ENCODE data around the gene TGFBR2.

The TGFBR2 gene

GRCh38 chr3:30675006-30675405 is 68.6 kb downstream of the TGFBR2 start:
- DNase-seq, result no peak

GRCh38 chr3:30675774-30676173 is 69.4 kb downstream of the TGFBR2 start:
- no peak for DNase-seq

GRCh38 chr3:30676424-30677346 is 70.3 kb downstream of the TGFBR2 start:
- DNase-seq, result no peak

DNA sequence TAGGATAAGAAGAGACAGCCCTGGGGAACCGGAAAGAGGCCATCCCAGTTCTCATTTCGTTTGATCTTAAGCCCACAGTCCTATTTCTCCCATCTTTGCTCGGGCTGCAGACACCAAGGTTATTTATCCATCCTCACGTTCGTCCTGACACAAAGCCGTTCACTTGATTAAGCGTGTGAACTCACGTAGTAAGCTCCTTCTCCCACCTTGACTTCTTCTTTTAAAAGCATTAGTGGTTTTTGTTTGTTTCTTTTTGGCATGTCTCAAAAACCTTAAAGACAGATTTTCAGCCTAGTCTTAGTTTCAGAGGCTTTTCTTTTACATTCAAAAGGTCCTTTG is 70.9 kb downstream of the TGFBR2 start:
- no peak for DNase-seq

GRCh38 chr3:30679045-30679444 is 72.6 kb downstream of the TGFBR2 start:
- DNase-seq, result no peak

DNA sequence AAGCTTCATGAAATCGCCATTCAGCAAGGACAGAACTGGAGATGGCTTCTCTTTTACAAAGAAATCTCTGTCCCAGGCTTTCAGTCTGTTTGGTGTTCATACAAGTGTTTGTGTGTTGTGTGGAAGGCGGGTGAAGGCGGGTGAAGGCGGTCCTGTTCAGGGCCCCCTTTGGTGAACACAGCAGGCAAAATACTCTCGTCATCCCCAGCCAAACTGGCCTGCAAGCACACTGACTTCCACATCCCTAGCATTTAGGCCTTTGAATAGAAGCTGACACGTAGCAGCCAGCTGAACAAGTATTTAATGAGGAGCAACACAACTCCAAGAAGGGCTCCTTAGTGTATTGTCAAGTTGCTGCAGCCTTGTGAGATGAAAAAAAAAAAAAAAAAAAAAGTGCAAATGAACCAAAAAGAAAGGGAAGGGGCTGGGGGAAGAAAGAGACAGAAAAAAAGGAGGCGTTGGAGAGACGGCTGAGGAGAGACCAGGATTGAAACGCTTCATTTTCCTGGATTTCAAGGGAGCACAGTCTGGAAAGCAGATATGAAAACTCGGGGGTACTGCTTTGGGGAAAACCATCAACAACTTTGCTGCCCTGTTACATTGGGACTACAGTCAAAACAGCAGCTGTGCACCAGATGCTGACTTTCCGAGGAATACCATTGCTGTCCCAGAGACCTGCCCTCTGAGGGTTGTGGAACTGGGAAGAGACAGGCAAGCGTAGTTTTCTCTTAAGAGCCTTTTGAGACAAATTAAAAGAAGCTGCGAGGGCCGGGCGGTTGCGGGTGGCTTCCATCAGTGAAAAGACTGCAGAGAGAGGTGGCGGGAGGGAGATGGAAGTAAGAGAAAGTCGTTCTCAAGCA is 74.6 kb downstream of the TGFBR2 start:
- DNase-seq, result no peak

GRCh38 chr3:30681649-30682211 is 75.3 kb downstream of the TGFBR2 start:
- DNase-seq, result no peak

GRCh38 chr3:30682434-30683155 is 76.2 kb downstream of the TGFBR2 start:
- no peak for DNase-seq

DNA sequence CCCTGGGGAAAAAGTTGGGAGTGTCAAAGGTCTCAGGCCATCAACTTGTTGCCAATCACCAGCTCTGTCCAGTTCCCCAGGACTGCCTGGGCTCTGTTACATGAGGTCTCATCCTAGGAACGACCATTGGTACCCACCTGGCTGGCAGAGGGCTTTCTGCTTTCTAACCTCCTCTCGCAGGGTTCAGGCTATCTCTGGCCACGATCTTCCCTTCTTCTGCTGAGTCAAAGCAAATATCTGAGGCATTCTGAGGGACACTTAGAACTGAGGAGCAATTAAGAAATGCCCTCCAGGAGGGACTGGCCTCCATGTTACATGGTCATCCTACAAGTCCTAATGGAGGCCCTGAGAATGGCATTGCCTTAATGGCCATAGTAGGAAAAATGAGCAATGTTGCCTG is 77.4 kb downstream of the TGFBR2 start:
- DNase-seq, result no peak

DNA sequence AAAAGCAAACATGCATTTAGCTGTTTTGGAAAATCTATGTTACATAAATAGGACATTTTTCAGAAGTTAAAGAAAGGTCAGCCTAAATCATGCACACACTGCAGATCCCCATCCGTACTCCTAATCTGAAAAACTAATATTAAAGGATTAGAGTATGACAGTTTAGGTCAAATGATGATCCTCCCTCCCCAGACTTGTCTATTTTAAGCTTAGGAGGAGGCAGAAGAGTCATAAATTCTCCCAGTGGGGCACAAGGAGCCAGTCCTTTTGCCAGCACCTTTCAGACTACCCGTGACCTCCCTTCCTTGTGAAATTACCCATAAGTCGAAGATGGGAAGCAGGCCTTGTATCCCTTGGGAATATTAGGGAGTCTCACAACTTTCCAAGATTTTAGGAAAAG is 78.0 kb downstream of the TGFBR2 start:
- no peak for DNase-seq

- no peak for DNase-seq
Measured at GRCh38 chr3:30685267-30685667, 78.9 kb downstream of the TGFBR2 start.

GRCh38 chr3:30686176-30686575 is 79.8 kb downstream of the TGFBR2 start:
- no peak for DNase-seq

GRCh38 chr3:30686799-30687198 is 80.4 kb downstream of the TGFBR2 start:
- no peak for DNase-seq

DNA sequence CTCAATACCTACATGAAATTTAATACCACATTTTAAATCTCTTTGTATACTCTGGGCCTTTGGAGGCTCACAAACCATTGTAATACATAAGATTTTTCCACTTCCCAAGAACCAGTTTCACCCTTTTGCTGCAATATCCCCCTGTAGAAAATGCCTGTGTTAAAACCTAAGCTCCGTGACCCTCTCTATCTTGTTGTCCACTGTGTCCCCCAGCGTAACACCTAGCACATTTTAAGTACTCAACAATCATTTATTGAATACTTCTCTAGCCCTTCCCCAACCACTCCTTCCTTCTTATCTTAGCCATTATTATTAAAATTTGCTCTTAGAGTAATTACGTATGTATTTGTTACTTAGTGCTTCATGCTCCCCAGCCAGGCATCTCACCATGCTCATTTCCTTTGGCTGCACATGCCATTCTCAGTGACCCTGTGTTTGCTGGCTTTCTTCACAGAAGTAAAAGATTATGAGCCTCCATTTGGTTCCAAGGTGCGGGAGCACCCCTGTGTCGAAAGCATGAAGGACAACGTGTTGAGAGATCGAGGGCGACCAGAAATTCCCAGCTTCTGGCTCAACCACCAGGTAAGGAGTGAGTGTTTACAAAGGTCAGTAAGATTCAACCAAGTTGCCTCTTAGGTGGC is 81.6 kb downstream of the TGFBR2 start:
- DNase-seq, result no peak

DNA sequence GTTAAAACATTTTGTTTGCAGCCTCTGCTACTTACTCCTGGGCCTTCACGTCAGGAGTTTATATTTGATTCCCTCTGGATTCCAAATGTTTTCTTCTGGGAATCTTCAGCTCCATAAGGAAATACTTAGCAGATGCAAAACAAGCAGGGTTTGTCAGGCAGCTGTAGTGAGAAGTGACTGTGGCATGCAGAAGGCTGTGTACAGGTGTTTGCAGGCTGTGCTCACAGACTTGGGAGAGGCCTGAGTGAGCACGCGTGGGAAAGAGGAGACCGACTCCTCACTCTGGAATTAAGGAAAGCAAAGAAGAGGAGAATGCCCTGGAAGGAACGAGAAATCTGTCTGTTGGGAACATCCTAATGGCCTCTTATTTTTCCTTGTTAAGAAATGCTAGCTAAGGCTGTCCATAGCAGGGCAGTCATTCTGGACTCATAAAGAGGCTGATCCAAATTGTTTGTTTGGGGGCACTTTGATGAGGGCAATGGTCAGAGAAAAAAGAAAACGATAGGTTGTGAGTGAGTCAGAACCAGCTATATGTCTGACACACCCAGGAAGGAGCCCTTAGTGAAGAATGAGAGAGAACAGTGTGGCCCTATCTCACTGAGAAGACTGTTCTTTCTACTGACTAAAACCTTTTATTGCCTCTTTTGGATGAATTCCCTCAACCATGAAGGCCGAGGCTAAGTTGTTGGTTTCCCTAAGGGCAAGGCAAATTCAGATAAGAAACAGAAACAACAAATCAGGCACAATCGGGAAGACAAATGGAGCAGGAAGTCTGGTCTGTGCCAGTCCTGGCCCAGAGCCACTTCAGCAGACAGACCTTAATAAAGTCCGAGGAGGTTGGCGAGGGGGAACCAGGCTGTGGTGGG is 82.6 kb downstream of the TGFBR2 start:
- DNase-seq, result no peak

DNA sequence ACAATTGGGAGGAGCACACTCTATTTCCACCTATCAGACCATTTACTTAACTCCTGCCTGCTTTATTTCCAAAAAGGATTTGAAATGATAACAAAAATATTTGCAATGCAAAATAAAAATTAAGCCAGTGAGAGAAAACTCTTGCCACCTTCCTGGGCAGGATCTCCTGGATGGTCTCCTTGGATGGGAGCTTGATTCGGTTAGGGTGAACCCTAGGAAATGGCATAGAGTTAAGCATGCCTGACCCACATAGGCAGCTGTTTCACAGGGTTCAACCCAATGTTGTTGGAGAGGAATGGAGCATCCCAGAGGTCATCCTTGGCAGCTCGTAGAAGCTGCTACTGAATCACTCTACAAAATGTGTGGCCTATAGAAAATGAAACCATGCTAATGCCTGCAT is 83.8 kb downstream of the TGFBR2 start:
- DNase-seq, result no peak

DNA sequence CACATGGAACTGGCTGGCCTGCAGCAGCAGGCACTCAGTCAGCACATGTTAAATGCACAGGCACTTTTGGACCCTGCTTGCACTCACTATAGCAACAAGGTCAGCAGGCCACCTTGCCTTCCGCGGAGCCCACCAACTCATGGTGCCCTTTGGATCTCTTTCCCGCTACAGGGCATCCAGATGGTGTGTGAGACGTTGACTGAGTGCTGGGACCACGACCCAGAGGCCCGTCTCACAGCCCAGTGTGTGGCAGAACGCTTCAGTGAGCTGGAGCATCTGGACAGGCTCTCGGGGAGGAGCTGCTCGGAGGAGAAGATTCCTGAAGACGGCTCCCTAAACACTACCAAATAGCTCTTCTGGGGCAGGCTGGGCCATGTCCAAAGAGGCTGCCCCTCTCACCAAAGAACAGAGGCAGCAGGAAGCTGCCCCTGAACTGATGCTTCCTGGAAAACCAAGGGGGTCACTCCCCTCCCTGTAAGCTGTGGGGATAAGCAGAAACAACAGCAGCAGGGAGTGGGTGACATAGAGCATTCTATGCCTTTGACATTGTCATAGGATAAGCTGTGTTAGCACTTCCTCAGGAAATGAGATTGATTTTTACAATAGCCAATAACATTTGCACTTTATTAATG is 85.0 kb downstream of the TGFBR2 start:
- DNase-seq, result no peak

- DNase-seq, result no peak
Measured at GRCh38 chr3:30691944-30692343, 85.5 kb downstream of the TGFBR2 start.

DNA sequence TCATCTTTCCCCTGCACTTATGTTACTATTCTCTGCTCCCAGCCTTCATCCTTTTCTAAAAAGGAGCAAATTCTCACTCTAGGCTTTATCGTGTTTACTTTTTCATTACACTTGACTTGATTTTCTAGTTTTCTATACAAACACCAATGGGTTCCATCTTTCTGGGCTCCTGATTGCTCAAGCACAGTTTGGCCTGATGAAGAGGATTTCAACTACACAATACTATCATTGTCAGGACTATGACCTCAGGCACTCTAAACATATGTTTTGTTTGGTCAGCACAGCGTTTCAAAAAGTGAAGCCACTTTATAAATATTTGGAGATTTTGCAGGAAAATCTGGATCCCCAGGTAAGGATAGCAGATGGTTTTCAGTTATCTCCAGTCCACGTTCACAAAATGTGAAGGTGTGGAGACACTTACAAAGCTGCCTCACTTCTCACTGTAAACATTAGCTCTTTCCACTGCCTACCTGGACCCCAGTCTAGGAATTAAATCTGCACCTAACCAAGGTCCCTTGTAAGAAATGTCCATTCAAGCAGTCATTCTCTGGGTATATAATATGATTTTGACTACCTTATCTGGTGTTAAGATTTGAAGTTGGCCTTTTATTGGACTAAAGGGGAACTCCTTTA is 86.2 kb downstream of the TGFBR2 start:
- no peak for DNase-seq

GRCh38 chr3:30693470-30694120 is 87.2 kb downstream of the TGFBR2 start:
- DNase-seq, result peak; percentile 46
